GM19455 (cell line): Measurements from ENCODE around the gene EHD3.

Experiments used
- ATAC-seq: cut with Tn5 transposase; IDR thresholded peaks from one replicate; pipeline ENCODE4 v1.9.1; 2021; ENCODE audit not compliant: unreplicated experiment

The EHD3 gene

DNA sequence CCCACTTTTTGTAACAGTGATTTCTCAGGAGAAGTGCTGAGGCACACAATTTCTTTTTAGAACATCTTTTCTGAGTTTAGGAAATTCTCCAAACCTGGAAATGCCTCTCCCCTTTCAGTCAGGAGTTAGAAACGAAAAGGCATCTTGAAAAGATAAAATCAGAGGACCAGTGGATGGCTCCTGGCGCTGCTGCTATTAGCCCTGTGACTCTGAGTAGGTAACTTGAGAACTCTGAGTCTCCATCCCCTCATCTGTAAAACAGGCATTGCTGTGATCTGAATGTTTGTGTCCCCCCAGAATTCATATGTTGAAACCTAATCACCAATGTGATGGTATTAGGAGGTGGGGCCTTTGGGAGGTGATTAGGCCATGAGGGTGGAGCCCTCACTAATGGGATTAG lies 50.2 kb downstream of the EHD3 start:
- no peak for ATAC-seq

DNA sequence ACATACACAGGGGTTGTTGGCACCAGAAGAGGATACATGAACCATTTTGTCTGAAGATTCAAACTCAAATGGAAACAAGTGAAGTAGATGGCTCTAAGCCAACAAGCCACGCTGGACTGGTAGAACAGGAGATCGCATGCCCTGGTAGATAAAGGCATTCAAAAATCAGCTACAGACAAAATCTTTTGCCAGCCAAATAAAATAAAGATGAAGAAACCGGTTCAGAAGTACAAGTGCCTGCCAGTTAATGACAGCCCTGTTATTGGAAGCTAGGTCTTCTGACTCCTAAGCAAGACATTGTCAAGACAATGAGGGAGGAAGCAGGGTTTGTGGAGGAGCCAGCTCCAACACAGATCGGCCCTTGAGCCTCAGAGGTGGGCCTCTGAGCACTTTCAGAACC lies 52.3 kb downstream of the EHD3 start:
- ATAC-seq: no peak

DNA sequence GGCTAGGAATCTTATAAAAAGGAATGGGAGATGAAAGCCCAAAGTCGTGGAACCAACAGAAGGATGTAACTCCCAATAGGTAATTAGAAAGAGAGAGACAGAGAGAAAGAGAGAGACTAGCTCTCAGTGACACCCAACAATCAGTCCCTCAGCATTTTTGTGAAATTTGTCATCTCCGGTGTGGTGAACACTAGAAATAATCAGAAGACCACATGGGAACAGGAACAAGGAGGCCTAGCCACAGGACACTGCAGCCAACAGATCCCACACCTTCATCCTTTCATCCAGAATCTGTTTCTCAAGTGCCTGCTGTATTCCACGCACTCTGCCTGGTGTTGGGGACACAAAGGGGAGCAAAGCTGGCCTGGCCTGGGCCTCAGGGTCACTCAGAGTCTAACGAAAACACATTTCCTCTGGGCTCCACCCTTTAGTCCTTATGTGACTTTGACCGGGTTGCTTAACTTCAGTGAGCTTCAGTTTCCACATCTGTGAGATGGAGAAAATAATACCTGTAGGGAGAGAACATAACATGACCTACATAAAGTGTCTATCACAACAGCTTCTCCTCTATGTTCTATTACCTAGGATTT lies 53.1 kb downstream of the EHD3 start:
- no peak for ATAC-seq

DNA sequence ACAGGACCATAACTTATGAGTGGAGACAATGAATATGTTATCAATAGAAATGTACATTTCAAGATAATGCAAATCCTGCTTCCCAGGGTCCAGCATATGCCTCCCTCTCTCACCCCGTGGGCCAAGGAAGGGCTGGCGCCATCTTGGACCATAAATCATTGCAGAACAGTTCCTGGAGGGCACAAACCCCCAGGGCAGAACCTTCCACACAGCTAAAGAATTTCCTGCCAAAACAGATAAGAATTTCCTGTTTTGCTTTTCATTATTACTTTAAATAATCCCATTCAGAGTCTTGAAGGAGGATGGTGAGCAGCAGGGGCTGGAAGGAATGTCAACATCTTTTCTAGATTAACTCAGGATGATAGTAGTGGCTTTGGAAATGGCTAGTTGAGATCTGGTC lies 53.7 kb downstream of the EHD3 start:
- ATAC-seq: no peak

DNA sequence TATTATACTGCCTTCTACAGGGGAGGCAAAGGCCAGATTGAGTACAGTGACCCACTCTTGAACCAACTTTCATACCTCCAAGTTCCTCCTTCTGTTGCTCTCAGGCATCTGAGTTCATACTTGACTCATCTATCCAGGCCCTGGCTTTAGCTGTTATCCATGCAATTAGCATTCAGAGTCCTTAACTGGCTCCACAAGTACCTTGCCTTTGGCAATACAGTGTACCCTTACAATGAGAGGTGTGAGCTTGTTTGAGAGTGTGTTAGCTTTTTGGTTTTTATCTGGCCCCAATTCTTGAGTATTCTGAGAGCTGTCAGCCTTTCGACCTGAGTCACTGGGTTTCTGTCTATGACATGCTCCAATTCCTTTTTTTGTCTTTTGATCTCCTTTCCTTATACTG lies 60.2 kb downstream of the EHD3 start:
- ATAC-seq: no peak

DNA sequence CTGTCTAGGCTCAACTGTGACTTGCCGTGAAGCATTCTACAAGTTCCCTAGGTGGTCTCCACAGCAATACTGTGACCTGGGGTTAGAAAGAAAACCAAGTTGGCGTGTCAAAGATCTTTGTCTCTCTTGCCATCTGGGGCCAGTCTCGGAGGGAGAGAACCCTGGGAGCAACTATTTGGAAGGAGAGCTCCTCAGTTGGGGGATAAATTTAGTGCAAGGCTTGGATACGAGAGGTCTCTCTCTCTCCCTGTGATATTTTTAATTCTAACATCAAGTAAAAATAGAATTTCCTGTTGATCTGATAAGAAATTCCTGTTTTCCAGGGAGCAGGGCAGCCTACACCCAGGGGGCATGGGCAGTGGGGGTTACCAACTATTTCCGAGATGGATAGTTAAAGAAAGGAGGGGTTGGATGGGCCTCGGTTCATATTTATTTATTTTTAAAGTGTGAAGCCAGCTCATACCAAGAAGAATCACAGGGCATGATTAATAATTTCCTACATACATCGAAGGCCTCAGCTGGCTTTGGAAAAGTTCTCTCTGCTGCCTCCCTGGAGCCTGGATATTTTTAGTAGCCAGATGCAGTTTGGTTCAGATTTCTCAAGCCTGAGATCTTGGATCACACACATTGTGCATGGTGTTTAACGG lies 62.8 kb downstream of the EHD3 start:
- ATAC-seq: no peak

DNA sequence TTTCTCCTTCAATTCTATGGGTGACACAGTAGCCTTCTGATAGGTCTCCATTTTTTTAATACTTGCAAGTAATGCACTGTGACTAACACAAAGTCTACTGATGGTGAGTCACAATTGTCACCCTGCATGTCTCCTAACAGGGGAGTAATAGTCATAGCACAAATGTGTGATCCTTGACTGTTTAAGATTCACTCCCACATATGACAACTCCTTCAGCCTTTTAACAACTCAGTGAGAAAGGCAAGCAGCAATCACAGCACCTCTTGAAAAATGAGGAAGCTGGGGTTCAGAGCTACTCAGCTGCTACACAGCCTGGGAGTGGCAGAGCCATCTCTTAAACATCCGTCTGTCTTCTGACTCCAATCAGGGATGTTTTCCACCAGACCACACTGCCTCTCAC lies 63.8 kb downstream of the EHD3 start:
- ATAC-seq: no peak

DNA sequence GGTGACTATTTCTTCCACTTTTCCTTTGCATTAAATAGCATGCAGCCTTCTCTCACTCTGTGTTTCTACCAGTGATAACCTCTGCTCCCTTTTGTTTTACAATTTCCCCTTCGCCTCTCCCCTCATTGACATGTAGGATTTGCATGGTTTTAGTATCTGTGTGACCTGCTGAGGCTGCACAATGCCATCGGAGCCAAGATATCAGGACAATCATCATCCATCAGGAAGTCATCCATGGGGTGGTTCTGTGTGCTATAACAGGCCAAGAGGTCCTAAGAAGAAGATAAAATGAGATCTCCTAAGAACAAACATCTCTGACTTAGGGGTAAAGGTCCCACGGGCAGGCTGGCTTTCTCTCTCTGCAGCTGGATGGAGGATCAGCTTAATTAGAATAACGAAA lies 65.6 kb downstream of the EHD3 start:
- ATAC-seq: no peak

DNA sequence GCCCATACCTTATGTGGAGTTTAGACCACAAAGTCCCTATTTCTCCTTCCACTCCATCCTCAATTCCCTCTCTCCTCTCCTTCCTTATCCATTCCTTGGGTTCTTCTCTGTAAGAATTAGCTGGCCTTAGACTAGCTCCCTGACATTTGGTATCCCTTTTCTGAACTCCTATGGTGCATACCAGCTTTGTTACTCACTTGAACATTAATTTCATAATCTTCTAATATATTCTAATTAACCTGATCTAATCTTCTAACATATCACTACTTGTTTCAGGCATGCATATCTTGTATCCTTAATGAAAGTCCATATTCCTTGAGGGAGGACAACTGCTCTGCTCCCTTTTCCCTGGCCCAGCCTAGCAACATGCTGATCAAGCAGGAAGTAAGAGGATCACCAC lies 66.4 kb downstream of the EHD3 start:
- ATAC-seq: no peak

DNA sequence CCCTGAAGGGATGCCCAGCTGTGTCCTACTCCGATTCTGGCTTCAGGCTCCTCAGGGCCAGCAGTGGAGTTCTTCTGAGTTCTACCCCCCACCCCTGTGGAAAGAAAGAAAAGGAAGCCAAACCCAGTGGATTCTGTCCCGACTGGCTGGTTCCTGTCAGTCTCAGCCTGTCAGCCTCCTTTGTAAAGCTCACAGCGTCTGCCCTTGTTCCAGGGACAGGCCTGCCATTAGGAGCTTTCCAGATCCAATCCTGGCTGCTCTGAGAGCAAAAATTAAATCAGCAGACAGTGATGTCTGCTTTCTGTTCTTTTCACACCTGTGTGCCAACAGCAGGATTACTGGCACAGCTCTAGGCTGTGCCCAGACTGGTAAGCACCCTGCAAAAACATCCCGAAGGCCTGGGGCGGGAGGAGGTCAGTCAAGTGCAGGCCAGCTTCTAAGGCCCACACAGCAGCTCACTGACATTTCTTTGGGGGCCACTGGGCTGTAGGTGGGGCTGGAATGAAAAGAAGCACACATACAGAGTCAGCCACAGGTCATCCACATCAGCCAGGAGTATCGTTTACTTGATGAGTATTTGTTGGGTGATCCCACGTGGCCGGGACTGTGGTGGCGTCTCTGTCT lies 69.1 kb downstream of the EHD3 start:
- no peak for ATAC-seq

DNA sequence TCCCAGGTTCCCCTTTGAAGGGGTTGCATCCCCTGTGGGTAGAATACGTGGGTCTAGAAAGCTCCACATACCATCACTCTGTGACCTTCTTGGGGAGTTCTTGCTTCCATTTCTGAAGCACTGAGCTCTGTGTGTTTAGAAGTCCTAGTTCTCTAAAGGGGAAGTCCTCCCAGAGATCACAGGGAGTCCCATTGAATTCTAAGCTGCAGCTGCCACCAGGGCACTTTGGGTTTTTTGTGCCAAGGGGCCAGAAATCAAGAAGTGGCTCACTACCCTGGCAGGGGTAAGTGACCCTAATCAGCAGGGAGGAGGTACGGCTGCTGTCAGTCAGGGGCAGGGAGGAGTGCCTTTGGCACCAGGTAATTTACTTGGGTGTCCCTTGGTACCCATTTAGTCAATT lies 70.9 kb downstream of the EHD3 start:
- no peak for ATAC-seq

DNA sequence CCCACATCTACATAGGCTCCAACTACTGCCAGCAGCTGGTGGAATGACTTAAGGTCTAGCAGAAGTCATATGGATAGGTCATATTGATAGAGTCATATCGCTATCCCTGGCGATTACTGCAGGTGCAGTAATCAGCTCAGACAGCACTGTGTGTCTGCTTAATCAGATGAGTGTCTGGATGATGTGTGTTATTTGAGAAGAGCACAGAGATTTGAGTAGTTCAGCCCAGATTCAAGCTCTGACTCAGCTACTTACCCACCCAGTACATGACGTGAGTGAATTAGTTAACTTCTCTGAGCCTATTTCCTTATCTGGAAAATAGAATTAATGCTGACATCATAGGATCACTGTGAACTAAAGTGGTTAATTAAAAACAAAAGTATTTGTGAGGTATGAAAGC lies 78.9 kb downstream of the EHD3 start:
- ATAC-seq: no peak

DNA sequence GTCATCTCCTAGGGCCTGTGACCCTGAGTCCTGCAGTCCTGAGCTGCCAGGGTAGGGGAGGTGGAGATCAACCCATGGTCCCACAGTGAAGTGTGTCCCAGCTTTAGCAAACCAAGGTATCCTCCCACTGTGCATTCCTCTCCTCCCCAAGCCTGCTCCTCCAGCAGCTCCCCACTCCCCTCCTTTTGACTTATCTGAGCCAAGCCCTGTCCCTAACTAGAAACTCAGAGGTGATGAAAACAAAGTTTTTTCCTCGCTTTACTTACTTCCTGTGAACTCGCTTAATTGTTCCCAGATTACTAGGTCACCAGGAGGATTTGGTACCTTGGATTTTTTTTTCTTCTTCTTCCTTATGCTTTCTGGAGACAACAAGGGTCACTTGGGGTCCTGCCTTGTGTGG lies 80.8 kb downstream of the EHD3 start:
- ATAC-seq: no peak

DNA sequence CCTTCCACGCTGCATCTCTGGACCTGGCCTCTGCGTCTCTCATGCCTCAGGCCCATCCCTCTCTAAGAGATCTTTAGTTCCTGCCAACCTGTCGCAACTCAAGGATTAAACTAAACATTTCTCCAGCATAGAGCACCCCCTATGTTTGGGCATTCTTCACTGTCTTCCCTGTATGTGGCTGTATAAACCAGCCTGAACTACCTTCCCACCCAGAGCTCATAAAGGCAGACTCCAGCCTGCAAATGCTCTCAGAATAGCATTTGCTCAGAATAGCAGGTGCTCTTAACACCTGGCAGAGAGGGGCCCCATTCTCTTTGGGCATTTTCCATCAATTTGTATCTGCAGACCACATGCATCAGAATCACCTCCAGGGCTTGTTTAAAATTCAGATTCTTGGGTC lies 83.4 kb downstream of the EHD3 start:
- ATAC-seq: no peak

DNA sequence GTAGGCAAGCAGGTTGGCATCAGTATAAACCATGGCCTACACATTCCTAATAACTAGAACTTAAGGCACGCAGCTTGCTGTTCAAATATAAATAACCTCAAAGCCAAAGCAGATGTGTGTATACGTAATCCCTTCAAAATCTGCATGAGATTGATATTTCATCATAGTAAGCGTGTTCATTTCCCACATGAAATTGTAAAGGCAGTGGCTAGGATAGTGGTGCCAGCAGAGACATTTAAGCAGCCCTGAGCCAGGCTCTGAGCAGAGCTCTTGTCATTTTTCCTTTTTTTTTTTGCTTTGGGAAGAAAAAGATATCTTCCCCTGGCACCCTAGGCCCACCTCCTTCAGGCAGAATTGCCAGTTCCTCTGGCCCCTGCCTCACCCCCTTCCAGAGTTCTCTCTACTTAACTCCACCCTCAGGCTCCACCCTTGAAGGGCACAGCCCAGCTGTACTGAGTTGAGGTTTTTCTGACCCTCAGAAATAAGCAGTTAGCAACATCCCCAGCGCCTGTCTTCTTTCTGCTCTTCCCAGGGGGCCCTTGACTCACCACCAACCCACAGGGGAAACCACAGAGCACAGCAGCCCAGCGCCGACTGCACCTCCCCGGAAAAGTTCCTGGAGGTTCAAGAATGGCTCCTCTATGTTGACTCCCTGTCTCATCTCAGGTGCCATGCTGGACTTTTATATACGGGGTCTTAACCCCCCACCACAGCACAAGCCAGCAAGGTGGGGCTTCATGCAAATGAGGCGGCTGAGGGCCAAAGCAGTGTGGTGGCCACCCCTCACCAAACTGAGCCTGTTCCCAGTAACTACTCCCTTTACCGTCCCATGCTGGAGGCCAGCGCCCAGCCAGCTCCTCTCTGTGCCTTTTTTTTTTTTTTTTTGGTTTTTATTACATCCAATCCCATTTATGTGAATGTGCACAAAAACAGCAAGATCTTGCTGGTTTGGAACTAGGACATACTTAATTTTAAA lies 84.7 kb downstream of the EHD3 start:
- ATAC-seq: no peak
